ENCODE data around the gene CNTRL.

GRCh38 chr9:121125590-121125989, 50.8 kb downstream of the CNTRL start:
- TF ChIP-seq CTCF (IDR thresholded peaks at IDR 0.05): no peak
- TF ChIP-seq TEAD4 (IDR thresholded peaks at IDR 0.05; ENCODE audit: borderline replicate concordance, insufficient read depth): no peak
- TF ChIP-seq MAX (IDR thresholded peaks at IDR 0.05; ENCODE audit: low read depth): no peak
- TF ChIP-seq EP300 (IDR thresholded peaks at IDR 0.05; ENCODE audit: borderline replicate concordance in 1 of 2, low read depth in 1 of 2, low read length in 1 of 2): no peak
- no peak for TF ChIP-seq FOXM1 (IDR thresholded peaks at IDR 0.05; ENCODE audit: low read depth)
- TF ChIP-seq REST (IDR thresholded peaks at IDR 0.05; ENCODE audit: low read depth, low read length): no peak
